Neural crest cell (in vitro differentiated cells): ENCODE measurements around the gene MED19. TPM values are rescaled to one million over a fixed set of nuclear protein-coding genes. Genes with fewer than 3 reads are reported as not detected.

Source experiments
- DNase-seq: peaks from one replicate; pipeline ENCODE4 v3.0.0; 2021; ENCODE audit warnings: low read depth, mixed read lengths, low spot score
- H3K27ac Mint-ChIP-seq: one replicate; pipeline ENCODE4 v1.8.0; 2021; ENCODE audit warnings: mild to moderate bottlenecking, mixed read lengths; ENCODE audit not compliant: unreplicated experiment
- H3K27me3 Mint-ChIP-seq: 2 replicates; pipeline ENCODE4 v1.8.0; 2021; ENCODE audit warnings: low read depth, mild to moderate bottlenecking, mixed read lengths
- H3K36me3 Mint-ChIP-seq: 2 replicates; pipeline ENCODE4 v1.8.0; 2021; ENCODE audit warnings: low read depth, mild to moderate bottlenecking, mixed read lengths
- H3K4me1 Mint-ChIP-seq: 2 replicates; pipeline ENCODE4 v1.8.0; 2021; ENCODE audit warnings: mixed read lengths
- H3K4me3 Mint-ChIP-seq: one replicate; pipeline ENCODE4 v1.8.0; 2021; ENCODE audit warnings: mild to moderate bottlenecking, mixed read lengths
- H3K9me3 Mint-ChIP-seq: 2 replicates; pipeline ENCODE4 v1.8.0; 2021; ENCODE audit warnings: mixed read lengths
- total RNA-seq: library from RNA; stranded (reverse); gene quantifications from 2 replicates; pipeline ENCODE4 v1.2.1, GENCODE V29; 2021
- TF ChIP-seq, protein P1 (sequence below): fragments of 200-600 bp; sonication (generic); conservative IDR thresholded peaks from 2 replicates; pipeline ENCODE4 v1.5.0; 2021; ENCODE audit warnings: antibody characterized with exemption, mild to moderate bottlenecking

Gene MED19
- total RNA-seq, 1 donor from 2014 or later: 24.1 TPM

DNA sequence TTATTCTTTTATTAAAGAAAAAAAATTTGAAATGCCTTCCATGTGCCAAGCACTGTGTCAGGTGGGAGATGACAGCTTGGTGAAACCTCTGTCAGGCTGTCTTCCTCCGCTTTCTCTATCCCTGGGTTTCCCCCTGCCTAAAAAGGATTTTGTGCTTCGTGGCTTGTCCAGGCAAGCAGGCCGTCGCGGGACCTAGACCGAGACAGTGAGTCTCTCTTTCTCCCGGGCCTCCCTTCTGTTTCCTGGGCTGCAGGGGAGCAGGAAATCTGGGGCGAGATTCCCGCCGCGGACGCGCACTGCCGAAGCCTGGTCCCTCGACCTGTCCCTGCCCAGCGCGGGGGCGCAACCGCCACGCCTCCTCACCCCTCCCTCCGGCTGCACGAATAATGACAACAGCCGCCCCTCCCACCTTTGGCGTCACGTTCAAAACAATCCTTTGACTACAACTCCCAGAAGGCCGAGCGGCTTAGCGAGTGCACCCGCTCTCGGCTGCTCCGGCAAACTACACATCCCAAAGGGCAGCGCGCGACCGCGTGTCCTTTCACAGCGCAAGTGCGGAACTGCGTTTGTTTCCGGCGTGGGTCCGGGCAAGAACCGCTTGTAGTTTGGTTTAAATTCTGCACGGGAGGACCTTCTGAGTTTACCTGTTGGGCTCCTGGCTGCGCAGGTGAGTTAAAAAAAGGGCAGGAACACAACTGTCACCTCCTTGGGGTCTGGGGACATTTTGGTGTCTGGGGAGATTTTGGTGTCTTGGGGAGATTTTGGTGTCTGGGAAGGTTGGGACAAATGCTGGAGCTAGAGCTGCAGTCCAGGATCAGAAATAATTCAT lies 54.6 kb downstream of the MED19 start, which contains the start of gene CLP1:
TSS of gene CLP1 (plus strand) at position 569 of the 829 bp plus-strand sequence. CDS start 1,715 bp downstream, outside the sequence.
- H3K4me1 Mint-ChIP-seq: peaks cover 27% of the 10 kb centered on the region
- TF ChIP-seq, protein P1, sequence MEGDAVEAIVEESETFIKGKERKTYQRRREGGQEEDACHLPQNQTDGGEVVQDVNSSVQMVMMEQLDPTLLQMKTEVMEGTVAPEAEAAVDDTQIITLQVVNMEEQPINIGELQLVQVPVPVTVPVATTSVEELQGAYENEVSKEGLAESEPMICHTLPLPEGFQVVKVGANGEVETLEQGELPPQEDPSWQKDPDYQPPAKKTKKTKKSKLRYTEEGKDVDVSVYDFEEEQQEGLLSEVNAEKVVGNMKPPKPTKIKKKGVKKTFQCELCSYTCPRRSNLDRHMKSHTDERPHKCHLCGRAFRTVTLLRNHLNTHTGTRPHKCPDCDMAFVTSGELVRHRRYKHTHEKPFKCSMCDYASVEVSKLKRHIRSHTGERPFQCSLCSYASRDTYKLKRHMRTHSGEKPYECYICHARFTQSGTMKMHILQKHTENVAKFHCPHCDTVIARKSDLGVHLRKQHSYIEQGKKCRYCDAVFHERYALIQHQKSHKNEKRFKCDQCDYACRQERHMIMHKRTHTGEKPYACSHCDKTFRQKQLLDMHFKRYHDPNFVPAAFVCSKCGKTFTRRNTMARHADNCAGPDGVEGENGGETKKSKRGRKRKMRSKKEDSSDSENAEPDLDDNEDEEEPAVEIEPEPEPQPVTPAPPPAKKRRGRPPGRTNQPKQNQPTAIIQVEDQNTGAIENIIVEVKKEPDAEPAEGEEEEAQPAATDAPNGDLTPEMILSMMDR: no peak
- H3K27me3 Mint-ChIP-seq: peaks cover 10% of the 10 kb centered on the region
- H3K9me3 Mint-ChIP-seq: no peaks in the 10 kb centered on the region
- H3K36me3 Mint-ChIP-seq: peaks cover 5% of the 10 kb centered on the region
- H3K27ac Mint-ChIP-seq: peak within 1 kb of the TSS; percentile 92
- peak; percentile 97 for DNase-seq
- peak within 1 kb of the TSS; percentile 96 for H3K4me3 Mint-ChIP-seq

DNA sequence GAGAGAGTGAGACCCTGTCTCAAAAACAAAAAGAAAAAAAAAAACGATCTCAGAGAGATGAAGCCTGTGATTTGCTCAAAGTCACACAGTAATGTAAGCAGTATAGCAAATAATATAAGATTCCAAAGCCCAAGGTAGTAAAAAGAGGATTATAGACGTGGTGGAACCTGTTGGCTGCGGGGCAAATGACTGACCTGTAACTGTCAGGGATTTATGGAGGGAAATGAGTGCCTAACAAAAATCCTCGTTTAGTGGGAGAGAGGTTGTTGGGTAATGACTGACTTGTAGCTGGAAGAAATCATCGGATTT lies 55.2 kb downstream of the MED19 start:
- no peak overlapping the region for H3K27ac Mint-ChIP-seq
- peaks cover 5% of the 10 kb centered on the region for H3K36me3 Mint-ChIP-seq
- DNase-seq: no peak
- H3K9me3 Mint-ChIP-seq: no peaks in the 10 kb centered on the region
- peaks cover 11% of the 10 kb centered on the region for H3K27me3 Mint-ChIP-seq
- peaks cover 27% of the 10 kb centered on the region for H3K4me1 Mint-ChIP-seq
- TF ChIP-seq, protein P1: no peak
- H3K4me3 Mint-ChIP-seq: peak overlapping the region; percentile 96

Other genes with a start within 250 kb of the MED19 start
- gene SLC43A1, start 196.5 kb downstream of the MED19 start, total RNA-seq: 4.5 and 4.7 TPM in 2 replicates
- 103 and 108 TPM in 2 replicates for gene TIMM10, start 181.5 kb downstream of the MED19 start, total RNA-seq
- not detected in 2 replicates for gene SMTNL1, start 174.6 kb downstream of the MED19 start, total RNA-seq
- gene UBE2L6, start 144.5 kb downstream of the MED19 start, total RNA-seq: 66.0 and 68.7 TPM in 2 replicates
- 28.0 and 31.7 TPM in 2 replicates for gene SERPING1, start 114.5 kb downstream of the MED19 start, total RNA-seq
- 0.37 and 0.55 TPM in 2 replicates for gene YPEL4, start 62.3 kb downstream of the MED19 start, total RNA-seq
- 23.8 and 25.7 TPM in 2 replicates for gene CLP1, start 54.5 kb downstream of the MED19 start, total RNA-seq
- 42.7 and 50.1 TPM in 2 replicates for gene ZDHHC5, start 44.1 kb downstream of the MED19 start, total RNA-seq
- gene TMX2, start 378 bp upstream of the MED19 start, total RNA-seq: 78.3 TPM in 2 replicates
- 208 and 212 TPM in 2 replicates for gene SELENOH, start 29.3 kb upstream of the MED19 start, total RNA-seq
- not detected in 2 replicates for gene BTBD18, start 39.6 kb upstream of the MED19 start, total RNA-seq
- 144 TPM in 2 replicates for gene CTNND1, start 49.6 kb upstream of the MED19 start, total RNA-seq